HG03558 (cell line): Measurements from ENCODE around the gene DENND1A.

Experiments
- ATAC-seq: cut with Tn5 transposase; IDR thresholded peaks from one replicate; pipeline ENCODE4 v1.9.1; 2021; ENCODE audit warnings: moderate number of reproducible peaks; ENCODE audit not compliant: unreplicated experiment; ENCODE audit errors: extremely low read depth

The DENND1A gene

GRCh38 chr9:123778232-123778902 is 151.6 kb downstream of the DENND1A start:
- no peak for ATAC-seq

GRCh38 chr9:123776708-123777537 is 153.0 kb downstream of the DENND1A start:
- no peak for ATAC-seq

GRCh38 chr9:123775289-123776284 is 154.3 kb downstream of the DENND1A start:
- ATAC-seq, result no peak

GRCh38 chr9:123773783-123774182 is 156.1 kb downstream of the DENND1A start:
- no peak for ATAC-seq

- no peak for ATAC-seq
Measured at GRCh38 chr9:123772967-123773366, 157.0 kb downstream of the DENND1A start.

GRCh38 chr9:123772374-123772773 is 157.6 kb downstream of the DENND1A start:
- no peak for ATAC-seq

GRCh38 chr9:123771690-123772089 is 158.2 kb downstream of the DENND1A start:
- ATAC-seq, result no peak

- ATAC-seq, result no peak
Measured at GRCh38 chr9:123769719-123770118, 160.2 kb downstream of the DENND1A start.

GRCh38 chr9:123763910-123764588 is 165.9 kb downstream of the DENND1A start:
- no peak for ATAC-seq

GRCh38 chr9:123761905-123762605 is 167.9 kb downstream of the DENND1A start:
- no peak for ATAC-seq

GRCh38 chr9:123757960-123758359 is 172.0 kb downstream of the DENND1A start:
- ATAC-seq, result no peak

GRCh38 chr9:123757547-123757946 is 172.4 kb downstream of the DENND1A start:
- no peak for ATAC-seq

- no peak for ATAC-seq
Measured at GRCh38 chr9:123756484-123757106, 173.3 kb downstream of the DENND1A start.

- ATAC-seq, result no peak
Measured at GRCh38 chr9:123753669-123754258, 176.2 kb downstream of the DENND1A start.

GRCh38 chr9:123753016-123753415 is 176.9 kb downstream of the DENND1A start:
- ATAC-seq, result no peak

- ATAC-seq, result no peak
Measured at GRCh38 chr9:123749580-123750202, 180.2 kb downstream of the DENND1A start.

- ATAC-seq, result no peak
Measured at GRCh38 chr9:123746765-123747164, 183.2 kb downstream of the DENND1A start.

- no peak for ATAC-seq
Measured at GRCh38 chr9:123745933-123746332, 184.0 kb downstream of the DENND1A start.
